Trophoblast cell (in vitro differentiated cells and primary cell): Measurements from ENCODE around the gene DNAH7.

Experiments
- DNase-seq, 2 donors: peaks; one replicate each; pipeline ENCODE4 v3.0.0-alpha.2; 2016
- H2AFZ ChIP-seq: 2 replicates; pipeline ENCODE4 v1.6.1; 2013; ENCODE audit warnings: low read length, moderate library complexity, mild to moderate bottlenecking; ENCODE audit not compliant: insufficient read depth, poor library complexity
- H2AK5ac ChIP-seq: 2 replicates; pipeline ENCODE4 v1.6.1; 2013; ENCODE audit warnings: mild to moderate bottlenecking, low read length
- H2BK120ac ChIP-seq: 2 replicates; pipeline ENCODE4 v1.6.1; 2013; ENCODE audit warnings: low read length, mild to moderate bottlenecking, moderate library complexity; ENCODE audit not compliant: insufficient read depth, poor library complexity
- H2BK12ac ChIP-seq: 2 replicates; pipeline ENCODE4 v1.6.1; 2013; ENCODE audit warnings: mild to moderate bottlenecking, low read length, moderate library complexity
- H2BK5ac ChIP-seq: 2 replicates; pipeline ENCODE4 v1.6.1; 2013; ENCODE audit warnings: low read length, low read depth, moderate library complexity, mild to moderate bottlenecking; ENCODE audit not compliant: poor library complexity
- H3K14ac ChIP-seq: 2 replicates; pipeline ENCODE4 v1.6.1; 2013; ENCODE audit warnings: mild to moderate bottlenecking, low read length
- H3K18ac ChIP-seq: 2 replicates; pipeline ENCODE4 v1.6.1; 2013; ENCODE audit warnings: mild to moderate bottlenecking, low read length
- H3K23ac ChIP-seq: 2 replicates; pipeline ENCODE4 v1.6.1; 2013; ENCODE audit warnings: low read length
- H3K27ac ChIP-seq: 2 replicates; pipeline ENCODE4 v1.5.1; 2013; ENCODE audit warnings: low read depth, mild to moderate bottlenecking, inconsistent platforms, low read length, moderate library complexity
- H3K27me3 ChIP-seq: 2 replicates; pipeline ENCODE4 v1.6.1; 2013; ENCODE audit warnings: inconsistent platforms, mild to moderate bottlenecking, low read length, moderate library complexity; ENCODE audit not compliant: insufficient read depth
- H3K36me3 ChIP-seq, 2 experiments: 1 replicate in 1 of 2; 2 replicates in 1 of 2; pipeline ENCODE4 v1.6.1; 2013; ENCODE audit warnings: low read length in 2 of 2, mild to moderate bottlenecking in 2 of 2, moderate library complexity in 1 of 2; ENCODE audit not compliant: insufficient read depth in 2 of 2, control insufficient read depth in 1 of 2
- H3K4ac ChIP-seq: 2 replicates; pipeline ENCODE4 v1.6.1; 2013; ENCODE audit warnings: low read depth, mild to moderate bottlenecking, low read length, moderate library complexity
- H3K4me1 ChIP-seq, 2 experiments: 1 replicate in 1 of 2; 2 replicates in 1 of 2; pipeline ENCODE4 v1.6.1; 2013; ENCODE audit warnings: low read length in 2 of 2, mild to moderate bottlenecking in 2 of 2, moderate library complexity in 1 of 2; ENCODE audit not compliant: insufficient read depth in 2 of 2, control insufficient read depth in 1 of 2
- H3K4me2 ChIP-seq: 2 replicates; pipeline ENCODE4 v1.6.1; 2013; ENCODE audit warnings: inconsistent platforms, mild to moderate bottlenecking, low read length, moderate library complexity
- H3K4me3 ChIP-seq: 2 replicates; pipeline ENCODE4 v1.5.1; 2013; ENCODE audit warnings: mild to moderate bottlenecking, low read depth, low read length, inconsistent platforms
- H3K79me1 ChIP-seq: one replicate; pipeline ENCODE4 v1.6.1; 2013; ENCODE audit warnings: low read length
- H3K79me2 ChIP-seq: 2 replicates; pipeline ENCODE4 v1.6.1; 2013; ENCODE audit warnings: low read length, mild to moderate bottlenecking; ENCODE audit not compliant: control insufficient read depth, insufficient read depth, poor library complexity
- H3K9ac ChIP-seq: 2 replicates; pipeline ENCODE4 v1.6.1; 2013; ENCODE audit warnings: mild to moderate bottlenecking, low read length
- H3K9me3 ChIP-seq: 2 replicates; pipeline ENCODE4 v1.6.1; 2013; ENCODE audit warnings: low read depth, mild to moderate bottlenecking, control low read depth, inconsistent platforms, low read length; ENCODE audit not compliant: insufficient read depth
- H4K12ac ChIP-seq: 2 replicates; pipeline ENCODE4 v1.6.1; 2013; ENCODE audit warnings: low read depth, mild to moderate bottlenecking, low read length, moderate library complexity
- H4K8ac ChIP-seq: 2 replicates; pipeline ENCODE4 v1.6.1; 2013; ENCODE audit warnings: low read depth, mild to moderate bottlenecking, low read length, moderate library complexity
- H4K91ac ChIP-seq: one replicate; pipeline ENCODE4 v1.6.1; 2013; ENCODE audit warnings: low read depth, mild to moderate bottlenecking, low read length, moderate library complexity
- WGBS: extraction: QIAGEN DNeasy Blood & Tissue Kit; methylation state at CpG from one replicate; pipeline ENCODE4 v1.1.7; 2013; ENCODE audit warnings: missing lambda C conversion rate; ENCODE audit not compliant: insufficient read length, insufficient coverage; ENCODE audit errors: extremely low coverage; 5-methylcytosine and 5-hydroxymethylcytosine counted together

DNAH7 gene

DNA sequence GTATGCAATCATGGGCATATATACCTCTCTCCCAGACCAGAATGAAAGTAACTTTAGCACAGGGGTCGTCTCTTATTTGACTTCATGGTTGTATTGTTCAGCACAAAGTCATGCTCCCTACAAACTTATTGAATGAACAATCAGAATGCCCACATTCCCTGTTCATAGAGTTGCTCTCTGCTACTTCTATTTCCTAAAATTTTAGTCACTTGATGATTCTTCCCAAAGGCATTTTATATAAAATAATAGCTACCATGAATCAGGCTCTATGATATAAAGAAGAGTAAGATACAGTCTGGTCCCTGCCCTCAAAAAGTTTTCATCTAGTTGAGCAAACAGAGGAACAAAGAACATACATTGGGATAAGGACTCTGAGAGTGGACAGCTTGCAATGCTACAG is 249.4 kb downstream of the DNAH7 start:
- Histone ChIP-seq H3K14ac (no peak overlapping the region), H2AK5ac (no peak overlapping the region), H4K12ac (no peak overlapping the region), H3K79me2 (no peaks in the 10 kb centered on the region), H2BK120ac (no peak overlapping the region), H3K27ac (no peak overlapping the region), H3K23ac (no peak overlapping the region), H3K4ac (no peak overlapping the region), H3K9ac (no peak overlapping the region), H3K4me1 (no peaks in the 10 kb centered on the region), H3K27me3 (no peaks in the 10 kb centered on the region), H3K4me2 (no peak overlapping the region), H4K8ac (no peak overlapping the region), H2BK12ac (no peak overlapping the region), H3K4me3 (no peak overlapping the region), H3K36me3 (no peaks in the 10 kb centered on the region), H3K18ac (no peak overlapping the region), H4K91ac (no peak overlapping the region), H2AFZ (no peak overlapping the region), H3K79me1 (no peaks in the 10 kb centered on the region), H2BK5ac (no peak overlapping the region), H3K9me3 (no peaks in the 10 kb centered on the region)
- no peak for DNase-seq
- no CpG with 5 or more reads among the region's 1 CpG for WGBS

- H3K4me3 ChIP-seq, result no peak overlapping the region
These were observed 250.1 kb downstream of the DNAH7 start for GRCh38 chr2:195818526-195818925.

DNA sequence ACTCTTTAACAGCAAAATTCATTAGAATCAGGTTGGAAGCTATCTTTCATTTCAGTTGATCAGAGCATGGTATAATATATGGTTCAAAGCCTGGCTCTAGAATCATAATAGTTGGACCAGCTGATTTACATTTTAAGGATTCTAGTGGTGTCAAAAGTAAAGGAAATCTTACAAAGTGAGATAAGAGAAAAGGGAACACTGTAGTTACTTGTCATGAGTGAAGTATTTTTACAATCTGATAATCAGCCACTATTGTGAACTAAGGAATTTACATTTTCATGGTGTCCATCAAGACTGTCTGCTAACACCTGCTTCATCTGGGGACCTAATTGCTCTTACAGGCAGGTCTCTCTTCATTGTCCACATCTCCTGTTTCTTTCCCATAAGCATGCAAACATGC is 250.5 kb downstream of the DNAH7 start:
- Histone ChIP-seq H4K91ac (no peak overlapping the region), H3K9ac (no peak overlapping the region), H3K79me2 (no peaks in the 10 kb centered on the region), H3K18ac (no peak overlapping the region), H2BK5ac (no peak overlapping the region), H3K9me3 (no peaks in the 10 kb centered on the region), H3K27me3 (no peaks in the 10 kb centered on the region), H3K23ac (no peak overlapping the region), H3K27ac (no peak overlapping the region), H3K4me1 (no peaks in the 10 kb centered on the region), H4K12ac (no peak overlapping the region), H3K14ac (no peak overlapping the region), H2BK12ac (no peak overlapping the region), H3K4me2 (no peak overlapping the region), H4K8ac (no peak overlapping the region), H2BK120ac (no peak overlapping the region), H3K4ac (no peak overlapping the region), H3K4me3 (no peak overlapping the region), H3K79me1 (no peaks in the 10 kb centered on the region), H2AK5ac (no peak overlapping the region), H2AFZ (no peak overlapping the region), H3K36me3 (no peaks in the 10 kb centered on the region)
- peak in 1 of 2 donors; percentile 63 for DNase-seq

More at GRCh38 chr2:195818526-195818925, 250.1 kb downstream of the DNAH7 start:
- no peaks in the 10 kb centered on the region for H3K79me2 ChIP-seq
- no peak overlapping the region for H3K14ac ChIP-seq
- H3K9ac ChIP-seq, result no peak overlapping the region
- no peak overlapping the region for H4K8ac ChIP-seq
- H2BK12ac ChIP-seq, result no peak overlapping the region
- H3K4ac ChIP-seq, result no peak overlapping the region
- no CpG with 5 or more reads among the region's 3 CpGs for WGBS
- H4K91ac ChIP-seq, result no peak overlapping the region
- no peak overlapping the region for H2BK5ac ChIP-seq
- no peak overlapping the region for H2AFZ ChIP-seq
- DNase-seq, result no peak
- no peaks in the 10 kb centered on the region for H3K4me1 ChIP-seq
- no peak overlapping the region for H2BK120ac ChIP-seq
- no peak overlapping the region for H3K18ac ChIP-seq
- H3K9me3 ChIP-seq, result no peaks in the 10 kb centered on the region
- no peak overlapping the region for H4K12ac ChIP-seq
- H3K23ac ChIP-seq, result no peak overlapping the region
- H2AK5ac ChIP-seq, result no peak overlapping the region
- no peaks in the 10 kb centered on the region for H3K79me1 ChIP-seq
- H3K4me2 ChIP-seq, result no peak overlapping the region
- H3K27ac ChIP-seq, result no peak overlapping the region
- no peaks in the 10 kb centered on the region for H3K27me3 ChIP-seq
- no peaks in the 10 kb centered on the region for H3K36me3 ChIP-seq

GRCh38 chr2:195815083-195815482 is 253.6 kb downstream of the DNAH7 start:
- H3K4ac ChIP-seq, result no peak overlapping the region
- H3K79me1 ChIP-seq, result no peaks in the 10 kb centered on the region
- no peak overlapping the region for H3K14ac ChIP-seq
- no peaks in the 10 kb centered on the region for H3K36me3 ChIP-seq
- DNase-seq, result no peak
- H3K23ac ChIP-seq, result no peak overlapping the region
- H2AFZ ChIP-seq, result no peak overlapping the region
- H4K12ac ChIP-seq, result no peak overlapping the region
- no peak overlapping the region for H2BK5ac ChIP-seq
- H2AK5ac ChIP-seq, result no peak overlapping the region
- no peak overlapping the region for H3K4me3 ChIP-seq
- H3K9ac ChIP-seq, result no peak overlapping the region
- no peaks in the 10 kb centered on the region for H3K4me1 ChIP-seq
- H4K8ac ChIP-seq, result no peak overlapping the region
- no peak overlapping the region for H4K91ac ChIP-seq
- H3K27ac ChIP-seq, result no peak overlapping the region
- no CpG with 5 or more reads among the region's 2 CpGs for whole genome bisulfite sequencing
- H3K79me2 ChIP-seq, result no peaks in the 10 kb centered on the region
- H3K27me3 ChIP-seq, result no peaks in the 10 kb centered on the region
- H2BK120ac ChIP-seq, result no peak overlapping the region
- no peak overlapping the region for H3K4me2 ChIP-seq
- H2BK12ac ChIP-seq, result no peak overlapping the region
- no peaks in the 10 kb centered on the region for H3K9me3 ChIP-seq
- H3K18ac ChIP-seq, result no peak overlapping the region
